Measurements from ENCODE around the gene TRIM3. TPM values are rescaled to one million over a fixed set of nuclear protein-coding genes. Genes with fewer than 3 reads are reported as not detected.

TRIM3 gene
- total RNA-seq, 1 donor from 2014 or later, result 11.4 TPM

- intact Hi-C loops (cut with DNase I), result no loop called here
- ATAC-seq (ENCODE audit: poor library complexity), result no peak
- DNase-seq, result no peak
These were observed 62.9 kb downstream of the TRIM3 start for GRCh38 chr11:6410695-6411430.

DNA sequence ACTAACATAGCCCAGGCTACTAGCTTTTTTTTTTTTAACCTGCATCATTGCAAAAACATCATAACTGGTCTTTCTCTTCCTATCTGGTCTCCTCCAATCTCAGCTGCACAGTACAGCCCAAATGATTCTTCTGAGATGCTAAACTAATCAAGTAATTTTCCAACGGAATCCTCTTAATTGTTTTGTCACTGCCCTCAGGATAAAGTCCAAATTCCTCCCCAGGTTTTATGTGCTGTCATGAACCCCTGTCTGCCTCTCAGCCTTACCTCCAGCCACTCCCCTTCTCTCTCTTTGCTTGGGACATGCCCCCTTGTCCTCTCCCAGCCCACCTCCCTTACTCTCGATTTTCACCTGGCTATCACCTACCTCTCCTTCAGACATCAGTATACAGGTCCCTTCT is 67.4 kb downstream of the TRIM3 start:
- ATAC-seq (ENCODE audit: poor library complexity), result no peak

DNA sequence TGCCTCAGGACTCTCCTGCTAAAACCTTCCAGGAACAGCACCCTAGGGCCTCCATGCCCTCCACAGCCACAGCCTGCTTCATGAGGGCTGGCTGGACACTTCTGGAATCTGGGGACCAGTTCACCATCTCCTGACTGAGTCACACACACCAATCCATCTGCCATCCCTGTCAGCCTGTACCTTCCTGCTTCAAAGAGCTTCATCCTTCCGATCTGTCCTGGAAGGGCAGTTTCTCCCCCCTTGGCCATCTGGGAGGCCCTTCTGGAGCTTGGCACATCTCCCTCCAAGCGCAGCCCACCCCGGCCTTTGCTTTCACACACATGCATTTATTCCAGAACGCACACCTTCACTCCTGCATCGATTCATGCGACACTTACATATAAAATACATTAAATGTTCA is 67.9 kb downstream of the TRIM3 start:
- intact Hi-C loops (cut with DNase I), result no loop called here
- DNase-seq (no peak), ATAC-seq (ENCODE audit: poor library complexity) (no peak)

More for the DNA sequence above, 67.4 kb downstream of the TRIM3 start:
- intact Hi-C loops (cut with DNase I), result no loop called here
- DNase-seq, result no peak

DNA sequence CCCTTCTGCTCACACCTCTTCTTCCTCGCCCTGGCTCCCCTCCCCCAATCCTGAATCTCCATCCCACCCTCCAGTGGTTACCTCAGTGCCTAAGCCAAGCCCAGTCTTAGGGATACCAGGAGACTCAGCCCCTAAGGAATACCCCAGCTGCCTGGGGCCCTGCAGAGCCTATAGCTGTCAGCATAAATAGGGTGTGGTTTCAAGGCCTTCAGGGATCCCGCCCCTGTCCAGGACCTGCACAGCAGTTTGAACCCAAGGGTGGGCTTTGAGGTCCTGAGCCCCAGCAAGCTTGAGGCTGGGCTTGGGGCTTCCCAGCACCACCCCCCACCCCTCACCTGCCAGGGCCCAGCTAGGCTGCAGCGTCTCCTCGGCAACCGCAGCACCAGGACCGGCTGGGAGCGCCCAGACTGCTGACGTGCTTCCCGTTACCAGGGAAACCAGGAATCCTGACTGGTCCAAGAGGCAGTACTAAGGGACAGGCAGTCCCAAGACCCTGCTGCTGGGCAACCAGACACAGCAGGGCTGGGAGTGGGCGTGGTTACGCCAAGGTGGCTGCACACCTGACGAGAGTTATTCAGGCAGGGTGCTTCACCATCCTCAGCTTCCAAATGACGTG is 68.6 kb downstream of the TRIM3 start:
- no peak for ATAC-seq (ENCODE audit: poor library complexity)
- intact Hi-C loops (cut with DNase I), result no loop called here
- no peak for DNase-seq

- intact Hi-C loops (cut with DNase I), result no loop called here
- ATAC-seq (ENCODE audit: poor library complexity) (no peak), DNase-seq (no peak)
These were observed 69.2 kb downstream of the TRIM3 start for GRCh38 chr11:6404342-6405051.

DNA sequence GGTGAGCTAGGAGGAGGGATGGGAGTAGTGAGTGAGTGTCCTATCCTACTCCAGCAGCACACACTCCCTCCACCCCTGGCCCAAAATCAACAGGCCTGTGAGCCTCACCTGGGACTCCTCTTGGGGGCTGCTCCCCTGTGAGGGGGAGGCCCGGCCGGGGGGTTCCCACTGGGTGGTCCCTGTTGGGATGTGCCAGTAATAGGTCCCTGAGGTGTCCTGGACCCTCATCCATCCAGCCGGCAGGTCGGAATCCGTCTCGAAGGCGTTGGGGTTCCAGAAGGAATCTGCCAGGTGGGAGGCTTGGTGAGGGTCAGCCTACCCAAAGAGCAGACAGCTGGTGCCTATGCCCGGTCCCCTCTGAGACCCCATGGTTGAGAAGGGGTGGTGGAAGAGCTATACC is 70.2 kb downstream of the TRIM3 start:
- ATAC-seq (ENCODE audit: poor library complexity), result no peak
- no peak for DNase-seq
- intact Hi-C loops (cut with DNase I), result no loop called here

GRCh38 chr11:6402561-6402981 is 71.2 kb downstream of the TRIM3 start:
- ATAC-seq (ENCODE audit: poor library complexity), result no peak
- no peak for DNase-seq
- intact Hi-C loops (cut with DNase I), result no loop called here

DNA sequence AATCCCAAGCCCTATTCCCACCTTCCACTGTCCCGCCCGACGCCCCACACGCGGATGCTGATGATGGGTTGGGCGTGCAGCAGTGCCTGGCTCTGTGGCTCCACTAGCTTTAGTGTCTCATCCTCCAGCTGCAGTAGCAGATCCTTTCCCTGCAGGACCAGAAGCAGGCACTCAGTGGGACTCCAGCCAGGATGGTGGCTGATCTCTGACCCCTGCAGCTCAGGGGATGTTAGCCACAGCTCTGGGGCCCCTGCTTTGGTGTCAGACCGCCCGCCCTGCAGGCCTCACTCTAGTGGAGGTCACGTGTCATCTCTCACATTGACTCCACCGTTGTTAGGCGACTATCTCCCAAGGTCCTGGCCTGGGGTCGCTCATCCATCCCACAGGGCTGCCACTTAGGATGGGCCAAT is 71.7 kb downstream of the TRIM3 start:
- DNase-seq (no peak), ATAC-seq (ENCODE audit: poor library complexity) (no peak)
- intact Hi-C loops (cut with DNase I), result no loop called here

DNA sequence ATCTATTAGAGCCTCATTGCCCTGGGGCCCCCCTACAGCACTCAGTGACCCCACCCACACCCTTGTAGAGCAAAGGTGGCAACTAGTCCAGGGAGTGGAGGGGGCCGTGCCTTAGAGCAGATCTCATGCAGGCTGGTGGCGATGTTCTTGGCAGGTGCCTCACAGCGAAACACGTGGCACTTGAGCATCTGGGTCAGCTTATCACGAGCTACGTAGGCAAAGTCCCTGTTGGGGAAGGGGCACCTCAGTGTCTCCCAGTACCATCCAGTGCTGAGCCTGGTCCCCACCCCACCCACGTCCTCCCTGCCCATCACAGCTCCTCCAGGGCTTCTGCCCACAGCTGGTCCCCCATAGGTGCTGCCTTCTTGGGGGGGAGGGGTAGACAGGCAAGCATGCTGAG is 72.3 kb downstream of the TRIM3 start:
- peak; percentile 40 for ATAC-seq (ENCODE audit: poor library complexity)
- intact Hi-C loops (cut with DNase I), result no loop called here

DNA sequence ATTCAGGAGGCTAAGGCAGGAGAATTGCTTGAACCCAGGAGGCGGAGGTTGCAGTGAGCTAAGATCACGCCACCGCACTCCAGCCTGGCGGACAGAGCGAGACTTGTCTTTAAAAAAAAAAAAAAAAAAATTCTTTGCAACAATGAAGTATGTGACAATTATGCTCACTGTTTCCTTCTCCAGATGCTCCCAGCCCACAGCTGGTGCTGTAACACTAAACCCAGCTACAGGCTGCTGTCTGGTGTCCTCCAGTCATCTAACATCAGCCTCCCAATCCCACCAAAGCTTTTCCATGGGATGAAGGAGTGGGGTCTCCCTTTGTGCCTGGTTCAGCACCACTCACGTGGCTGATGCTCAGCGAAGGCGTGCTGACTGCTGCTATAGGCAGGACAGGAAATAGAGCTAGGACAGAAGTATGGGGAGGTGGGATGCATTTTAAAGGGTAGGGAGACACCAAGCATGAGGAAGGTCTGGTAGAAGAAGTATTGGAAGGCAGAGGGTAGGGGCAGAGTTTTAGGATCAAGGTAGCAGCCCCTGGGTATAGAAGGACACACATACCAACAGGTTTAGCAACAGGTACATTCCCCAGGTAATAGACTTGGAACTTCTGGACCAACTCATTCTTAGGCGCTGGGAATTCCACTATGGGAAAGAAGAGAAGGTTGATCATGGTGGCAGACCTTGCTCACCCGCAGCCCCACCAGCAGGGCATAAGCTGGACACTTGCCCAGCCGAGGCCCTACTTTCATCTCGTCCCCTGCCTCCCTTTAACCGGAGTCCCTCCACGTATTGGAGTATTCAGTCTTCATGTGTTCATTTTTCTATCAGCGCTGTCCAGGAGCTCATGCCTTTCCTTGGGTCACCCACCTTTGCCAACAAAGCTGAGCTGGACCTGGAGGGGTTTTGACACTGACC is 73.1 kb downstream of the TRIM3 start:
- intact Hi-C loops (cut with DNase I), result no loop called here
- DNase-seq (no peak), ATAC-seq (ENCODE audit: poor library complexity) (no peak)

More for the DNA sequence above, 72.3 kb downstream of the TRIM3 start:
- no peak for DNase-seq

Other genes starting within 250 kb of the TRIM3 start
- 12.9 TPM for gene FHIP1B, start 239.3 kb downstream of the TRIM3 start, total RNA-seq
- gene CNGA4, start 234.9 kb downstream of the TRIM3 start, total RNA-seq, result not detected
- gene CCKBR, start 214.1 kb downstream of the TRIM3 start, total RNA-seq, result not detected
- gene CAVIN3, start 153.4 kb downstream of the TRIM3 start, total RNA-seq, result 33.9 TPM
- 51.6 TPM for gene SMPD1, start 83.5 kb downstream of the TRIM3 start, total RNA-seq
- 75.8 TPM for gene APBB1, start 54.8 kb downstream of the TRIM3 start, total RNA-seq
- gene HPX, start 33.0 kb downstream of the TRIM3 start, total RNA-seq, result 0.35 TPM
- 13.9 TPM for gene ARFIP2, start 7.4 kb upstream of the TRIM3 start, total RNA-seq
- 14.1 TPM for gene TIMM10B, start 7.6 kb upstream of the TRIM3 start, total RNA-seq
- gene DNHD1, start 23.3 kb upstream of the TRIM3 start, total RNA-seq, result 4.2 TPM
- gene RRP8, start 129.7 kb upstream of the TRIM3 start, total RNA-seq, result 19.8 TPM
- 191 TPM for gene ILK, start 129.8 kb upstream of the TRIM3 start, total RNA-seq
- gene TAF10, start 138.3 kb upstream of the TRIM3 start, total RNA-seq, result 83.6 TPM
- 71.5 TPM for gene TPP1, start 145.5 kb upstream of the TRIM3 start, total RNA-seq
- 9.6 TPM for gene DCHS1, start 181.9 kb upstream of the TRIM3 start, total RNA-seq
- gene MRPL17, start 209.4 kb upstream of the TRIM3 start, total RNA-seq, result 46.5 TPM

Measured in Right ventricle myocardium superior (tissue), 1 donor.